HG03108 (cell line): ENCODE results near the gene IFIH1.

Source experiments
- ATAC-seq: cut with Tn5 transposase; IDR thresholded peaks from one replicate; pipeline ENCODE4 v1.9.1; 2021; ENCODE audit warnings: moderate library complexity; ENCODE audit not compliant: unreplicated experiment

The IFIH1 gene

DNA sequence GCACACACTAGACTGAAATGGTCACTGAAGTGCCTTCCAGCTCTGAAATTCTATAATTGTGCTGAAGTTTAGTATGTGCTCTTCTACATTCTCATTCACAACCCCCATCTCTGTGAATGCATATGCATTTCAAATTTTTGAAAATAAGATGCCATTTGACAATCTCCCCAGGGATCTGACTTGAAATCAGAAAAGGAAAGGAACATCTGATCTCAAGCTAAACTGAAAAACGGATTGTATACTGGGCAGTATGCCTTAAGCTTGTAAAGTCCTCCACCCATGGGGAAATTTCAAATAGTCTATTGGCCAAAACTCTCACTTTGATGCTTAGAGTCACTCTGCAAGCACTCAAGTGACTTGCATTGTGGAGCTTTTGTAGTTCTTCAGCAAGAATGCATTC lies 98.1 kb downstream of the IFIH1 start:
- ATAC-seq: no peak

DNA sequence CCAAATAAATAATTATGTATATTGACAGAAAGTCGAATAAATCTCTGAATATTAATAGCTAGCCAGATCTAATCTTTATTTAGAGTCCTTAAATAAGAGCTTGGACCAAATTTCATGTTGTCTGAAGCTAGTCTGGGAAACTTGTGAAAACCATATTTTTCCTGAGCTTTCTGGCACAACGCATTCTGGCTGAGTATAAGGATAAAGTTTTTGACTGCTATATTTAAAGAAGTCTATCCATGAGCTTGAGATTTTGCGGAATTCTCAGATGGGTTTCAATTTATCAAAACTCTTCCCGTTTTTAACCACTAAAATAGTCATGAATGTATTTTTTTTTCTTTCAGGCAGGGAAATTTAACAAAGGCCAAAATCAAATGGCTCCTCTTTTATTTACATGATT lies 99.1 kb downstream of the IFIH1 start:
- ATAC-seq: no peak

DNA sequence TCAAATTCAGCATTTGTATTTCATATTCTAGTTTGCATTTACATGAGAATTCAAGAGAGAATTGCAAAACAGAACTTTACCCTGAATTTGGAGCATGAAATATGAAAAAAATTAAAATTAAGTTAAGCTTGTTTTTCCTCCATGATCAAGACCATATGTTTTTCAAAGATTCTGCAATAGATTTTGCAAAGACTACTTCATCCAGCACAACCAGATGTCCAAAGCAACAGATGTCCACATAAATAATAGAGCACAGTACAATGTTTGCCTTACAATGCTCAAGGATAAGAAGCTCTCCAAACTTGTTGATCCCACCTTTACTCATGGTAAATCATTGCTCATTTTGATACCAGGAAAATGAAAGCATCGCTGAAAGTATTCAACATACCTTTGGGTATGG lies 100.9 kb downstream of the IFIH1 start:
- no peak for ATAC-seq
